Sigmoid colon (tissue), 4 donors: Measurements from ENCODE around the gene RNF166.

ENCODE experiments used
- CTCF ChIP-seq, 4 experiments: fragments of 450-650 bp in 3 of 4; fragments of 200-600 bp in 1 of 4; IDR thresholded peaks; one replicate each; pipeline ENCODE4 v1.5.1; 2016 to 2019; ENCODE audit warnings: antibody characterized with exemption in 4 of 4, mild to moderate bottlenecking in 3 of 4, moderate library complexity in 2 of 4
- POLR2A ChIP-seq, 2 donors: fragments of 450-650 bp; IDR thresholded peaks; one replicate each; pipeline ENCODE4 v1.6.1; 2016; ENCODE audit warnings: antibody characterized with exemption in 2 of 2, mild to moderate bottlenecking in 2 of 2, moderate library complexity in 2 of 2
- POLR2AphosphoS5 ChIP-seq, 4 donors: sonication (generic); formaldehyde crosslinking; IDR thresholded peaks; one replicate each; pipeline ENCODE4 v1.6.1; 2017; ENCODE audit warnings: antibody characterized with exemption in 4 of 4

- TF ChIP-seq CTCF (IDR thresholded peaks at IDR 0.05): no peak
- TF ChIP-seq POLR2AphosphoS5 (IDR thresholded peaks at IDR 0.05): no peak
- TF ChIP-seq POLR2A (IDR thresholded peaks at IDR 0.05): no peak
These were observed 29.4 kb upstream of the RNF166 start for GRCh38 chr16:88735616-88736015.
